Body of pancreas (tissue), 4 donors: Measurements from ENCODE around the gene NME7.

ENCODE experiments used
- CTCF ChIP-seq, 7 experiments: fragments of 450-650 bp in 4 of 7; fragments of 200-600 bp in 3 of 7; sonication (generic) in 3 of 7; IDR thresholded peaks; one replicate each; pipeline ENCODE4 v1.5.1; 2016 to 2019; ENCODE audit warnings: antibody characterized with exemption in 7 of 7
- POLR2A ChIP-seq, 3 donors: fragments of 450-650 bp; IDR thresholded peaks; one replicate each; pipeline ENCODE4 v1.6.1; 2016; ENCODE audit warnings: antibody characterized with exemption in 3 of 3, mild to moderate bottlenecking in 2 of 3

GRCh38 chr1:169110236-169110635, 257.4 kb downstream of the NME7 start:
- TF ChIP-seq CTCF (IDR thresholded peaks at IDR 0.05) (no peak), POLR2A (IDR thresholded peaks at IDR 0.05) (no peak)
